Measurements from ENCODE around the gene DDX10.
"Not testable (repeated sequence)": the region's sequence is repeated elsewhere in the genome, so short reads cannot be mapped to it uniquely, and the experiment has no call there.

DDX10 gene

GRCh38 chr11:108780119-108780518 is 115.2 kb downstream of the DDX10 start:
- no peak for DNase-seq

- DNase-seq = no peak
Observed at GRCh38 chr11:108781946-108782345, 117.1 kb downstream of the DDX10 start.

DNA sequence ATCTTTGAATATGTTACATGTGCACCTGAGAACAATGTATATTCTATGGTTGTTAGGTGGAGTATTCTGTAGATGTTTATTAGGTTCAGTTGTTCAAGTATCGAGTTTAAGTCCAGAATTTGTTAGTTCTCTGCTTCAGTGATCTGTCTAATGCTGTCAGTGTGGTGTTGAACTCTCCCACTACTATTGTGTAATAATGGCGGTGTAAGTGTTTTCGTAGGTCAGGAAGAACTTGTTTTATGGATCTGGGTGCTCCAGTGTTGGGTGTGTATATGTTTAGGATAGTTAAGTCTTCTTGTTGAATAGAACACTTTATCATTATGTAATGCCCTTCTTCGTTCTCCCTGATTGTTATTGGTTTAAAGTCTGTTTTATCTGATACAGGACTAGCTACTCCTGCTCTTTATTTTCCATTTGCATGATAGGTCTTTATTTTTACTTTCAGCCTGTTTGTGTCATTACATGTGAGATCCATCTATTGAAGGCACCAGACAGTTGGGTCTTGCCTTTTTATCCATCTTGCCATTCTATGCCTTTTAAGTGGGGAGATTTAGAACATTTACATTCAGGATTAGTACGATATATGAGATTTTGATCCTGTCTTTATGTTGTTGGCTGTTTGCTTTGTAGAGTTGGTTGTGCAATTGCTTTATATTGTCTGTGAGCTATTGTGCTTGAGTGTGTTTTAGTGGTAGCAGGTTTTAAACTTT is 121.6 kb downstream of the DDX10 start:
- DNase-seq = no peak

DNA sequence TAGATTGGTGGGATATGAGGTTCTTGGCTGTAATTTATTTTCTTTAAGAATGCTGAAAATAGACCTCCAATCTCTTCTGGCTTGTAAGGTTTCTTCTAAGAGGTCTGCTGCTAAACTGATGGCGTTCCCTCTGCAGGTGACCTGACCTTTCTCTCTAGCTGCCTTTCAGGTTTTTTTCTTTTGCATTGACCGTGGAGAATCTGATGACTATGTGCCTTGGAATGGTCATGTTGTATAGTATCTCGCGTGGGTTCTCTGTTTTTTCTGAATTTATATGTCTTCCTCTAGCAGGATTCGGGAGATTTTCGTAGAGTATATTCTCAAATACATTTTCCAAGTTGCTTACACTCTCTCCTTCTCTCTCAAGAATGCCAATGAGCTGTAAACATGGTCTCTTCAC is 122.2 kb downstream of the DDX10 start:
- DNase-seq = no peak

DNA sequence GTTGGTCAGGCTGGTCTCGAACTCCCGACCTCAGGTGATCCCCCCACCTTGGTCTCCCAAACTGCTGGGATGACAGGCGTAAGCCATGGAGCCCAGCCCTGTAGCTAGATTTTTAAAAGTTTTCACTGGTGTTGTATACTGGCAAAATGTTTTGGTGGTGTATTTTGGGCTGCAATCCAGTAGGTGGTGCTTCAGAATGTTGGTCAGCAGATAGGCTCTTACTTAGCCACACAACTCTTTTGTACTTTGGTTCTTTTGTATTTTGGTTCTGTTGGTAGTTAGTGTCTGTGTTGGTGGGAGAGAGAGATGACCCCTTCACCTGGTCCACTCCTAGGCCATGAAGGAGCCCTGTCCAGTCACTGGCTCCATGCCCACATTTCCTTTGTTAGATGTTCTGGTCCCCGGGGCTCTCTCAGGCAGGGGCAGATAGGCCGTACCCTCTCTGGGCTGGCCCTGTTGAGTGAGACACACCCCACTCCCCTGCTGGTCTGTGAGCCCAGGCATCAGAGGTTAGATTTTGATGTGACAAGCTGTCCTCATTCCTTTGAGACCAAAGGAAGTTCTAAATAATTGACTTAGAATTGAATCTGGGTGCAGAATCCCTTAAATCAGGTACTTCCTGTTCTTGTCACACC is 123.8 kb downstream of the DDX10 start:
- DNase-seq = no peak

DNA sequence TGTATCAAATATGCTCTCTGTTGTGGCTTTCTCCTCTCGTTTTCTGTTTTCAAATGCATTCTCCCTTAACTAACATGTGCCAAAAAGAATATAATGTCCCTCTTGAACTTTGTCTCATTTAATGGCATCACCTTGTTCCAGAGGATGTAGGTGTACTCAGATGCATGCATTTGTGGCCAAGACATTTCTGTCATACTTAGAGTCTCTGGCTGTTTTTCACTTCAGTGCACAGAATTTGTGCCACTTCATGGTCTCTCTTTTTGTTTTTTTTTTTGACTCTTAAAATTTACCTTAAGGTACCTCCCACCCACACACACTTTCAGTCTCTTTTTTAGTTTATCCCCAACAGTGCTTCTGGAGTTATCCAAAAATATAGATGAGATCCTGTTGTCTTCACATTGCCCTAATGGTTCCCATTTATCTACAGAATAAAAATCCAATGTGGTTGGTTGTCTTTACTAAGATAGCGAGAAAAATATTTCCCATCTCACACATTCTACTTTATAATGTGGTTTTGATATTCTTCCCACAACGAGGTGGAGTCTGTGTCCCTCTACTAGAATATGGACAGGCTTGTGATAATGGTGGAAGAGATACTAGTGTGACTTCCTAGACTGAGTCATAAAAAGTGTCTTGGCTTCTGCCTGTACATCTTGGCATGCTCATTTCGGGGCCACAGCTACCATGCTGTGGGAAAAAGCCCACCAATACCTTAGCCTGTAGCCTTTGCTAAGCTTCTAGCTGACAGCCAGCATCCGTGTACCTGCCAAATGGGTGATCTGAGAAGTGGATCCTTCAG is 125.8 kb downstream of the DDX10 start:
- no peak for DNase-seq

DNA sequence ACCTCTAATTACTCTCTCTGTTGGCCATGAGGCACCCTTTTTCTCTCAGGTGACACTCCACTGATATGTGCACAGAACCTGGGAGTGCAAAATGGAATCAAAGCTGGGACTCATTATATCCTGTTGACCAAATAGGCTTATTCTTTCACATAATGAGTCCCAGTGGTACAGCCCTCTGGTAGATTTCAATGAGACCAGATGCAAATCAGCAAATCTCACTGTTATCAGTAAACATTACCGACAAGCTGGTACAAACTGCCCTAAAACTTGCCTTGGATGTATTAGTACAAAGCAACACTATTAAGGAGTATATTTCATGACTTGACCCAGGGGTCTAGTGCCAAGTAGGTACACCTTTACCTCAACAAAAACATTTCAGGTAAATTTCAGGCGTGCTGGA is 128.3 kb downstream of the DDX10 start:
- no peak for DNase-seq

- peak; percentile 49 for DNase-seq
Observed at GRCh38 chr11:108793611-108794010, 128.7 kb downstream of the DDX10 start.

DNA sequence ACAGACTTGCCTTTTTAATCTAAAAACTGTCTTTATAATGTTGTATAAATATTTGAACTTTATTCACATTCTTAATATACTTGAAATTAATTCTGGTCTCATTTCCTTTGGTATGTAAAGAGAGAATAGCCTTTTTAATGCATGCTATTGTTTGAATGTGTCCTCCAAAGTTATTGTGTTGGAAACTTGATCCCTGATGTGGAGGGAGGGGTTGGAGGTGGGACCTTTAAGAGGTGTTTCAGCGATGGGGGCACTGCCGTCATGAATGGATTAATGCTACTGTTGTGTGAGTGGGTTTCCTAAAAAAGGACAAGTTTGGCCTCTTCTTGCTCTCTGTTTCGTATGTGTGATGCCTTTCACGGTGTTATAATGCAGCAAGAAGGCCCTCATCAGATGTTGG is 131.7 kb downstream of the DDX10 start:
- DNase-seq = no peak

GRCh38 chr11:108797578-108798100 is 132.8 kb downstream of the DDX10 start:
- DNase-seq = no peak

DNA sequence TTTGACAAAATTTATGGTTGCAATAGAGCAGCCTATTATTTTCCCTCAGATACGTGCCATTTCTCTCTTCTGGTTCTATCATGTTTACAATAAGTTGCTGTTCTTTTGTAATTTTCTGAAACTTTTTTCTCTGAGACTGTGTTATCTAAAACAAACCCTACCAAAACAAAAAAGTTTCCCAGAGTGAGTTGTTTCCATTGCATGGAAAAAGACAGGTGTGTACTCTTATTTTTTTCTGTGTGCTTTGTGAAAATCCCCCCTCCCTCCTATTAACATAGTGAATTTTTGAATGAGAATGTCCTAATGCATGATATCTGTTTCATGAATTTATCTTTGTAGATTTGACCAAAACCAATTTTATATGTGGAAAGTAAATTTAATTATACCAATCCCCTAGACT is 137.6 kb downstream of the DDX10 start:
- no peak for DNase-seq

DNA sequence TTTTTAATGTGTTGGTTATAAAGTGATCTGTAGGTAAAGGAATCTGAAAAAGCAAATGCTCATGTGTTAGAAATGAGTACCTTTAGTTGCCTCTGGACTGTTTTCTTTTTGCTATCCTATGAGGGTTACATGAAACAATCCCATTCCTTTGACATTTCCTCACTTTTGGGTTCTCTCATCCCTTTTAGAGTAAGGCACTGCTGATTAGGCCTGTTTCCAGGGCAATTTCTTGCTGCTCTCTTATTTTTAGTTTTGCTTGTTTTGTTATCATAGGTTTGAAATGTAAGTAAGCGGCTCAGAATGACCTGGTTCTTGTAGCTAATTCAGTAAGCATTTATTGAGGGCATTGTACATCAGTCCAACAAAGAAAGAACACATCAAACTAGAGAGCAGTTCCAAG is 138.9 kb downstream of the DDX10 start:
- no peak for DNase-seq

GRCh38 chr11:108804511-108804910 is 139.6 kb downstream of the DDX10 start:
- peak; percentile 6 for DNase-seq

DNA sequence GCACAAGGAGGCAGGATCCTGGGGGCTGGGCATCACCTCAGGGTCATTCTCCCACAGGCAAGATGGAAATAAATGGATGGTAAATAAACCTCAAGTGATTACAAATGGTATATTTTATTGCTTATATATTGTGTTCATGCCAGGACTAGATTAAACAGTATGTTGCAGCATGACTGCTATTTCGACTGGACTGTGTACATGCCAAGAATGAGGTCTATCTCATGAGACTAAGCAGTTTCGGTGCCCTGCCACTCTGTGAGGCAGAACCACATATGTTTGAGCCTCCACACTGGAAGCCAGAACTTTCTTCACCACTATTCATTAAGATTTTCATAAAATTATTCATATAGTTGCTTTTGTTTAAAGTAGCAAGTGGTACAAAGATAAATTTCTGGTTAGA is 140.2 kb downstream of the DDX10 start:
- DNase-seq = no peak

GRCh38 chr11:108807262-108807661 is 142.4 kb downstream of the DDX10 start:
- no peak for DNase-seq

DNA sequence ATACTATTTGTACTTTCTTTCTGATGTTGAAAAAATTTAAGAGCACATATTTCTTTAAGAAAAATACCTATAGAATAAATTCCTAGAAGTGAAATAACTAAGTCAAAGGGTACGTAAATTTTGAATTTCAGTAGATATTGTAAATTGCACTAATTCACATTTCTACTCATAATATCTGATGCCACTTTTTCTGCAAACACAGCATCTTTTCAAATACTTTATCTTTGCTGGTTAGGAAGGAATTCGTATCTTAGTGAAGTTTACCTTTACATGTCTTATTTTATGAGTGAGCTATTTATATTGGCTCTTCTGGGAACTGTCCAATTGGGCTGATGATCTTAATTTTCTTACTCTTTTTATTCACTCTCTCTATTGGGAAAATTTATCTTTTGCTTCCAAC is 148.2 kb downstream of the DDX10 start:
- no peak for DNase-seq

DNA sequence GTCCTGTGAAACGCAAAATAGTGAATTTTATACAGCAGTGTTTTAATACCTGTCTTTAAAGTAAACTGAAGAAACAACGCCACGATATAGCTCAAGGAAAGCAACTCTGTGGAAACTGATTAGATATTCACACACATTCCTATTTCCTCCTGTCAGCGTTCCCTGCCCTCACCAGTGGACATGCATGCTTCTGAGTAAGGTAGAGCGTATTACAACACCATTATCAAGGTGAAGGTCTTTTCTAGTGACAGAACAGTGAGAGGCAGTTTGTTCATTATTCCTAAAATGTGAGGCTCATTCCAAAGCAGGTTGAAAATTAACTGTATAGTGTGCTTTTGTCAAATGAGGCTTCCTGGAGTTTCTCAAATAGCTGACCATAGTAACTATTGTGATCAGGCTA is 153.1 kb downstream of the DDX10 start:
- no peak for DNase-seq

DNA sequence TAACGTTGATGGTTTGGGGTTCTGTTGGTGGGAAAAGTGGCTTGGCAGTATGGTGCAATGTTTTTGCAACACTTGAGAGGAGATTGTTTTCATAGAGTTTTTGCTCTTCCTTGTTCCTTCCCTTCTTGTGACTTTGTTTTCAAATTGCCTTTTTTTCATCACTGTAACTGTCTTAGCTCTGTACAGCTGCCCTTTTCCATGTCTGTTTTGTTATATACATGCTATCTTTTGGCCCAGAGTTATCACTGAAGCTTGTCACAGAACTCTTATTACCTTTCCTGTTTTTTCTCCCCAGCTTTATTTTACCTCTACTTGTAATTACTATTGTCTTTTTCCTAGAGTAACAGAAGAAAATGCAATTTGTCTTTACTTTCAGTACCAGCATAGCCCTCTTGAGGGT is 154.1 kb downstream of the DDX10 start:
- no peak for DNase-seq

DNA sequence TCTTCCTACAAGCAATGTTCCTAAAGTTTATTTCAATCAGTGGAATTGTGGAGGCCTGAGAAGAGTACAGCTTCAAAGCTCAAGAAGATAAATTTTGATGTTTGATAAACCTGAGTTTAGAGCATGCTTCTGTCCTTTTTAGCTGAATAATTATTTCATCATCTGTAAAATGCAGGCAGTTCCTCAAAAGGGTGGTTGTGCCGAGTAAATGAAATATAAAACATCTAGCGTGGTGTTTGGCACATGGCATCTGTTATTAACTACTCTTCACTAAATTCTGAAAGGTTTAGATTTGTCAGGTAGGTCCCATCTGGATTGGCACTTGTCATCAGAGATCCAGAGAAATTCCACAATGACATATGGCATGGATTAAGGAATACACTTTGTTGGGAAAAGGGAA is 155.1 kb downstream of the DDX10 start:
- no peak for DNase-seq

GRCh38 chr11:108823960-108824359 is 159.1 kb downstream of the DDX10 start:
- DNase-seq = not testable (repeated sequence)

GRCh38 chr11:108824545-108824944 is 159.7 kb downstream of the DDX10 start:
- DNase-seq = no peak

DNA sequence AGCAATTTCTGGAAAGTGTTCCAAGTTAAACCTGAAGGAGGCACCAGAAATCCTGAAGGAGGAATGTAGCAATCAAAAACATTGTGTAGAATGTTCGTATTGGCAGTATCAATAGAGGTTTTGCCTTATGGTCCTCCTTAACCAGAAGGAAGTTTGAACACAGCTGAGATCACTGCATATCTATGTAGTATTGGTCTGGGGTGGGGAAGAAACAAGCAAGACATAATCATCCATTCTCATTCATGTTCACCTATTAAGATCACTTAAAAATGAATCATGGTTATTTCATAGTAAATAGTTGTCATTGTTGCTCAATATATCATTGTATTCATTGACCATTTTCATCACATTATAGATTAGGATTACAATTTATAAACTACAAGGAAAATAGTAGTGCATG is 160.5 kb downstream of the DDX10 start:
- DNase-seq = no peak

- no peak for DNase-seq
Observed at GRCh38 chr11:108826136-108826535, 161.3 kb downstream of the DDX10 start.

- DNase-seq = no peak
Observed at GRCh38 chr11:108835624-108836023, 170.8 kb downstream of the DDX10 start.
